Vagina (tissue), 2 donors: ENCODE data around the gene CSNK2A1. TPM values are rescaled to one million over a fixed set of nuclear protein-coding genes. Genes with fewer than 3 reads are reported as not detected.
A peak's percentile ranks its signal among the peaks of the same experiment; 100 is the strongest.

ENCODE experiments used
- DNase-seq, 2 donors: peaks; one replicate each; pipeline ENCODE4 v3.0.0-alpha.2; 2017; ENCODE audit errors: extremely low spot score in 2 of 2
- H3K27ac ChIP-seq: fragments of 200-600 bp; sonication (generic); one replicate; pipeline ENCODE4 v1.5.1; 2019
- H3K27me3 ChIP-seq: fragments of 200-600 bp; sonication (generic); one replicate; pipeline ENCODE4 v1.5.1; 2019
- H3K36me3 ChIP-seq, 2 donors: fragments of 200-600 bp; sonication (generic); one replicate each; pipeline ENCODE4 v1.5.1; 2017 to 2019
- H3K4me1 ChIP-seq: fragments of 200-600 bp; sonication (generic); one replicate; pipeline ENCODE4 v1.5.1; 2019
- H3K4me3 ChIP-seq, 2 donors: fragments of 200-600 bp; sonication (generic); 1 replicate in 1 of 2; 2 replicates in 1 of 2; pipeline ENCODE4 v1.5.1; 2016 to 2019
- H3K9me3 ChIP-seq: fragments of 200-600 bp; sonication (generic); one replicate; pipeline ENCODE4 v1.5.1; 2019
- POLR2A ChIP-seq, 2 donors: fragments of 450-650 bp; IDR thresholded peaks; one replicate each; pipeline ENCODE4 v1.6.1; 2017; ENCODE audit warnings: antibody characterized with exemption in 2 of 2, mild to moderate bottlenecking in 2 of 2, moderate library complexity in 2 of 2
- POLR2AphosphoS5 ChIP-seq, 2 donors: sonication (generic); formaldehyde crosslinking; IDR thresholded peaks; one replicate each; pipeline ENCODE4 v1.9.0; 2017; ENCODE audit warnings: antibody characterized with exemption in 2 of 2, mild to moderate bottlenecking in 2 of 2, low read depth in 1 of 2; ENCODE audit not compliant: insufficient read depth in 1 of 2
- intact Hi-C: fragments of 100-400 bp; cut with DNase I; formaldehyde crosslinking; loops from one replicate; pipeline ENCODE4 v1.15.1; 2023
- total RNA-seq: library from RNA; depleted of rRNA; stranded (reverse); fragments of >200 nt; gene quantifications from one replicate; pipeline ENCODE4 v1.2.3, GENCODE V29; 2016
- TF ChIP-seq, protein P1 (sequence below), 3 experiments: fragments of 450-650 bp in 2 of 3; fragments of 200-600 bp in 1 of 3; sonication (generic) in 1 of 3; IDR thresholded peaks; one replicate each; pipeline ENCODE4 v1.5.1; 2017 to 2019; ENCODE audit warnings: antibody characterized with exemption in 3 of 3, mild to moderate bottlenecking in 2 of 3, moderate library complexity in 2 of 3

Gene CSNK2A1
- total RNA-seq, 1 donor from 2014 or later = 70.0 TPM

DNA sequence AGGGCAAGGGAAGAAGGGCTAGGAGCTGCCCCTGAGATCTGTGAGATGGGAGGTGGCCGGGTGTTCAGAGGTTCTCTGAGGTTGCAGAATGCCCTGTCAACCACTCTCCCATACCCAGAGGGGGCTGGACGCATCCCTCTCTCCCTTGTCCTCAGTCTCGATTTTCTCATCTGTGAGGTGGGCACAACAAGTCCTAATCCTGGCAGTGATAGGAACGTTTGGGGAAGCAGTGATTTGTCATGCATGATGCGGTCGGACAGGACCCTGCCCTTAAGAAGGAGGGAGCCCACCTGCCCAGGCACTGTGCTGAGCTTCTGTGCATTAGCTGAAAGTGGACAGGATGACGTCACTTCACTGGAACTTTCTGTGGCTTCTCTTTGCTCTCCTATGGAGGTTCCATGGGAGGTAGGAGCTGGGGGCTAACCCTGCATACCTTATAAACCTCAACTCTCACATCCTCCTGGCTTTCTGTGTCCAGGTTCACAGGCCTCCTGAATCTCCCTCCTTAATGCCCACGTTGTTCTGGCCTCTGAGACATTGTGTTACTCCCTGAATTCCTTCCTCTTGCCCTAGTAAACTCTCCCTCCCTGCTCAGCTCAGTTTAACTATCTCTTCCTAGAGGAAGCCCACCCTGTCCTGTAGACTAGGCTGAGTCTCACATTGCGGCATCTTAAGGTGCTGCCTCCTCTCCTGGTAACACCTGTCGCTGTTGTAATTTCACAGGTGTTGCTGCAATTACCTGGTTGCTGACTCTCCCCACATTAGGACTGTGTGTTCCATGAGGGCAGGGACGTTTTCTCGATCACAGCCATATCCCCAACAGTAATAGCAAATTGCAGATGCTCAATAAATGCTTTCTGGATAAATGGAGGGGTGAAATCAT lies 30.1 kb upstream of the CSNK2A1 start:
- no peaks in the 10 kb centered on the region for H3K9me3 ChIP-seq
- H3K27ac ChIP-seq = no peak overlapping the region
- H3K4me1 ChIP-seq = peaks cover 17% of the 10 kb centered on the region
- intact Hi-C loops = no loop called here
- no peaks in the 10 kb centered on the region for H3K27me3 ChIP-seq
- no peak overlapping the region for H3K4me3 ChIP-seq
- TF ChIP-seq POLR2AphosphoS5 (IDR thresholded peaks at IDR 0.05; ENCODE audit: insufficient read depth in 1 of 2, low read depth in 1 of 2) = no peak
- no peak for TF ChIP-seq POLR2A (IDR thresholded peaks at IDR 0.05)
- TF ChIP-seq, protein P1, sequence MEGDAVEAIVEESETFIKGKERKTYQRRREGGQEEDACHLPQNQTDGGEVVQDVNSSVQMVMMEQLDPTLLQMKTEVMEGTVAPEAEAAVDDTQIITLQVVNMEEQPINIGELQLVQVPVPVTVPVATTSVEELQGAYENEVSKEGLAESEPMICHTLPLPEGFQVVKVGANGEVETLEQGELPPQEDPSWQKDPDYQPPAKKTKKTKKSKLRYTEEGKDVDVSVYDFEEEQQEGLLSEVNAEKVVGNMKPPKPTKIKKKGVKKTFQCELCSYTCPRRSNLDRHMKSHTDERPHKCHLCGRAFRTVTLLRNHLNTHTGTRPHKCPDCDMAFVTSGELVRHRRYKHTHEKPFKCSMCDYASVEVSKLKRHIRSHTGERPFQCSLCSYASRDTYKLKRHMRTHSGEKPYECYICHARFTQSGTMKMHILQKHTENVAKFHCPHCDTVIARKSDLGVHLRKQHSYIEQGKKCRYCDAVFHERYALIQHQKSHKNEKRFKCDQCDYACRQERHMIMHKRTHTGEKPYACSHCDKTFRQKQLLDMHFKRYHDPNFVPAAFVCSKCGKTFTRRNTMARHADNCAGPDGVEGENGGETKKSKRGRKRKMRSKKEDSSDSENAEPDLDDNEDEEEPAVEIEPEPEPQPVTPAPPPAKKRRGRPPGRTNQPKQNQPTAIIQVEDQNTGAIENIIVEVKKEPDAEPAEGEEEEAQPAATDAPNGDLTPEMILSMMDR (IDR thresholded peaks at IDR 0.05) = no peak
- no peak for DNase-seq
- no peaks in the 10 kb centered on the region for H3K36me3 ChIP-seq

DNA sequence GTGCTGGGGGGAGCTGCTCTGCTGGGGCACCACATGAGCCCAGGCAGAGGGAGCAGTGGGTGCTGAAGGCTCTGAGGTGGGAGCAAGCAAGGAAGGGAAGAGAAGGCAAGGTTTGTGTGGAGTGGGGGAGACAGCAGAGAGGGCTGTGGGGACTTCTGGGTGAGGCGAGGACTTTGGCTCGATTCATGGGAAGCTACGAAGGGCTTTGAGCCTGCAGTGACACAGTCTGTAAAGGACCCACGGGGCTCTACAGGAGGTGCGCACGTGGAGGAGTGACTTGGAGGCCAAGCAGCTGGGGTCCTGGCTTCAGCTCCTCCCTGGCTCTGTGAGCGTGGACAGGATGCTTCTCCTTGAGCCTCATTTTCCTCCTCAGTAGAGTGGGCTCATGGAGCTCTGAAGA lies 29.1 kb upstream of the CSNK2A1 start:
- intact Hi-C loops = no loop called here
- Histone ChIP-seq H3K27me3 (no peaks in the 10 kb centered on the region), H3K9me3 (no peaks in the 10 kb centered on the region), H3K4me3 (no peak overlapping the region), H3K27ac (no peak overlapping the region), H3K36me3 (no peaks in the 10 kb centered on the region), H3K4me1 (peaks cover 17% of the 10 kb centered on the region)
- TF ChIP-seq POLR2A (IDR thresholded peaks at IDR 0.05) (no peak), POLR2AphosphoS5 (IDR thresholded peaks at IDR 0.05; ENCODE audit: insufficient read depth in 1 of 2, low read depth in 1 of 2) (no peak)
- TF ChIP-seq, protein P1 (IDR thresholded peaks at IDR 0.05) = no peak
- no peak for DNase-seq

DNA sequence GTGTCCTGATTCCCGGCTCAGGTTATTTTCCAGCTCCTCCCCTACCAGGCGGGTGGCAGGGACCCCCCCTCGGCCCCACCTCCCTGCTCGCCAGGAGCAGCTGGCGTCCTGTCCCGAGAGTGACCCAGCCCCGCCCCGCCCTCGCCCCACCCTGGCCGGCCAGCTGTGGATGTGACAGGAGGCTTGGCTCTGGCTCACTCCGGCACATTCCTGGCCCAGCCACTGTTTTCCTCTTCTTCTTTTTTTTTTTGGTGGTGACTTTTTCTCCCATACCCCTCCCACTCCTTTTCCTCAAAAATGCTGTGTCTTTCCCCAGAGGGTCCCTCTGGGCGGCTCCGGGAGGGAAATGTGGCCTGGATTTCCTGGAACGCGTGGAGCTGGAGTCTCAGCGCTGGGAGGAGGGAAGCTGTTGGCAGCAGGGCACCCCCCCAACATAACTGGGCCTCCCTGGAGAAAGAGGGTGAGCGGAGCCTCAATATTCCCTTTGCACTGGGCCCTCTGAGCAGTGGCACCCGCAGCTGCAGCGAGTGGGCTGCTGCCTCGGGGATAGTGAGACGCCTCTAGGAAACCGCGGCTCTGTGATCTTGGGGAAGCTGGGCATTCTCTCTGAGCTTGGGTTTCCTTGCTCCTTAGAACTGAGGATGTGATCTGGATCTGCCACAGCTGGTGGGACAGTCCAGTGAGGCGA lies 28.3 kb upstream of the CSNK2A1 start:
- intact Hi-C loops = no loop called here
- Histone ChIP-seq H3K4me1 (peaks cover 17% of the 10 kb centered on the region), H3K27me3 (no peaks in the 10 kb centered on the region), H3K9me3 (no peaks in the 10 kb centered on the region), H3K27ac (no peak overlapping the region), H3K4me3 (no peak overlapping the region), H3K36me3 (no peaks in the 10 kb centered on the region)
- TF ChIP-seq, protein P1 (IDR thresholded peaks at IDR 0.05) = no peak
- TF ChIP-seq POLR2A (IDR thresholded peaks at IDR 0.05) (no peak), POLR2AphosphoS5 (IDR thresholded peaks at IDR 0.05; ENCODE audit: insufficient read depth in 1 of 2, low read depth in 1 of 2) (peak in 1 of 2 donors; percentile 29)
- DNase-seq = no peak

DNA sequence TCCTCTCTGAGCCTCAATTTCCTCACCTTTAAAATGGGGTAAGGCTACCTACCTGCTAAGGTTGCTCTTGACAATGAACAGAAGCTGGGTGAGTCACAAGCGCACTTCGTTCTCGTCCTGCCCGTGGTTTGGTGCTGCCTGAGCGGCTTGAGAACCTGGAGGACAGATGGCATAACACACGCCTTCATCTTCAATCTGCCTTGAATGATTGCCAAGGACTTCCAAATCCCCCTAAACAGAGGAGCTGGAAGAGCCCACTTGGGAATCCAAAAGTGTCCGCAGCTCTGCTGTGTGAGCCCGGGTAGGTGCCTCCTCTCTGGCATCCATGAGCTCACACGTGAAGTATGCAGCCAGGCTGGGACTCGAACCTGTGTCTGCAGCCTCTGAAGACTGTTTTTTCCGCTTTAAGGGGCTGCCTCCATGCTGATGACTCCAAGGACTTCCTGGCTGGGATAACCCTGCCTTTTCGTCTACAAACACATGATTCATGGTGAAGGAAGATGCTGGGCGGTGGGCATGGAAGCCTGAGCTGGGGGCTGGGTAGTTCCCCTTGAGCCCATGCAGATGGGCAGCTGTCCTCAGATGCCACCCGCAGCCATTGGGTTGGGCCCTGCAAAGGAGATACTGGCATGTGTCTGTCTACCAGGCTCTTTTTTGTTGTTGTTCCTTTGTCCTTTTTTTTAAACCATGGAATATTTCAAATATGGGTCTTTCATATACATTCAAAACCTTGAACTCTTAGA lies 25.3 kb upstream of the CSNK2A1 start:
- Histone ChIP-seq H3K36me3 (no peaks in the 10 kb centered on the region), H3K4me1 (peaks cover 17% of the 10 kb centered on the region), H3K27ac (no peak overlapping the region), H3K4me3 (no peak overlapping the region), H3K9me3 (no peaks in the 10 kb centered on the region), H3K27me3 (no peaks in the 10 kb centered on the region)
- intact Hi-C loops = loop anchor here (10.0 kb wide), 1 partner anchor 166 kb away; no protein-coding TSS in a partner anchor
- TF ChIP-seq POLR2AphosphoS5 (IDR thresholded peaks at IDR 0.05; ENCODE audit: insufficient read depth in 1 of 2, low read depth in 1 of 2) (no peak), POLR2A (IDR thresholded peaks at IDR 0.05) (no peak)
- TF ChIP-seq, protein P1 (IDR thresholded peaks at IDR 0.05) = no peak
- no peak for DNase-seq
